ENCODE results near the gene MYH15.

Gene MYH15

DNA sequence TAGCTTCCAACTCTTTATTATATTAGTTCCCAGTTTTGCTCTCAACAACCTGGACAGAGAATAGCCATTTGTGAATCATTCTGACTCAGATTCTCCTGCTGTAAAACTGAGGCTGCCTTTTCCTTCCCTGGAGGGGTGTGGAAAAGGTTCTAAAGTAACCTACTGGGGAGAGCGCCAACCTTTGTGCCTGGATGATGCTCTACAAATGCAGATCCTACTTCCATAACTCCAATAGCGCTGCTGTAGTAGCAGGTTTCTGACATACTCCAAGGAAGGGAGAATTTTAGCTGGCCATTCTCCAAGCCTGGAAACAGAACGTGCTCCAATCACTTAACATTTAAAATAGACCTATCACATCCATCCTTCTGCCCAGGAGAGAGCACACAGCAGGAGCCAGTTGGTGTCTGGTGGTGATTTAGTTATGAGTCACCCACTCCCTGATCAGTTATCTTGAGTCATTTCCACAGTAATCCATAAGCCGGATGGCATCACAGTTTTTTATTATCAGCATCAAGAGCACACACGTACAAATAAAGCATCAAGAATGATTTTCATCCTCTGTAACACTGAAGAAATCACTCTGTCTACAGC is 38.3 kb downstream of the MYH15 start:
- no peak for DNase-seq (ENCODE audit: low read depth in 2 of 2)

DNA sequence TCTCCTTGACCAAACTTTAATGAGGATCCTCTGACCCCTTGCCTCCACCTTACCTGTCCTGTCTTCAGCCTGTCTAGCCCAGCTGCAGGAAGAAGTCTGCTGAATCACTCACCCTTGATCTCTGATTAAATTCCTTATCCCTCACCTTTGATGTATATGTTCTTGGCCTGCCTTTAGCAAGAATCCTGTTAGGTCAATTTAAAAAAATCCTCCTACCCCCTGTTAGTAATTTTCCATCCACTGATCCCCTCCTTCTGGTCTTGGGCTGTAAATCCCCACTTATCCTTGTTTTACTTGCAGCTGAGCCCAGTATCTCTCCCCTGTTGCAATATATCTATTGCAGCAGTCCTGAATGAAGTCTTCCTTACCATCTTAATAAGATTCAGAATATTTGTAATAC is 39.0 kb downstream of the MYH15 start:
- no peak for DNase-seq (ENCODE audit: low read depth in 2 of 2)

DNA sequence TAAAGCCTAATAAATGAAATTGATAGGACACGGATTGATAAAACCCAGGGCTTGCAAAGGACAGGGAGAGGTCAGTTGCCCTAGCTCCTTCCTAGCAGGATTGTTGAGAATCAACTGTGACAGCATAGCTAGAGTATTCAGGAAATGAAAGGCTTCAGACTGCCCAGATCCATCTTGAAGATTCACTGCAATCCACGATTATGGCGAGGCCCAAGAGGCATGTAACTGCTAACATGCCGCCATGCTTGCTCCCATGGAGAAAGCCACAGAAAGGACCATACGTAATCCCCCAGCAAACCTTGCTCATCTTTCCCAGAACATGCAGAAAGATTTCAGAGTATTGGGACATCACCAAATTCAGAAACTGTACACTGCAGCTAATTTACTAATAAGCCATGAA is 41.3 kb downstream of the MYH15 start:
- no peak for DNase-seq (ENCODE audit: low read depth in 2 of 2)

DNA sequence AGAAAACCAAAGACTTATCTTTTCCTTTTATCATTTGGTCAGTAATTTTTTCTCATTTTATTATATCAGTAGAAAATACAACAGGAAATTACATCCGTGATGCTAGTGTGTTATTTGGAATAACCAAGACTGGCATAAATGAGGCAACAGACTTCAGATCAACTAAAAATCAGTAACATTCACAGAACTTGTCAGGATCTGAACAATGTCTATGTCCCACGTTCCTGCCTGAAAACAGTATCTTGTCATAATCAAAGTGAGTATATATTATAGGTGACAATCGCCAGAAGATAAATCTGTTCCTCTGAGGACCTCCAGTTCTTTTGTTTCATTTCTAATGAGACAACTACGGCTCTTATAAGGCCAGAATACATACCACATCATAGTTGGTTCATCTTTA is 41.8 kb downstream of the MYH15 start:
- no peak for DNase-seq (ENCODE audit: low read depth in 2 of 2)

DNA sequence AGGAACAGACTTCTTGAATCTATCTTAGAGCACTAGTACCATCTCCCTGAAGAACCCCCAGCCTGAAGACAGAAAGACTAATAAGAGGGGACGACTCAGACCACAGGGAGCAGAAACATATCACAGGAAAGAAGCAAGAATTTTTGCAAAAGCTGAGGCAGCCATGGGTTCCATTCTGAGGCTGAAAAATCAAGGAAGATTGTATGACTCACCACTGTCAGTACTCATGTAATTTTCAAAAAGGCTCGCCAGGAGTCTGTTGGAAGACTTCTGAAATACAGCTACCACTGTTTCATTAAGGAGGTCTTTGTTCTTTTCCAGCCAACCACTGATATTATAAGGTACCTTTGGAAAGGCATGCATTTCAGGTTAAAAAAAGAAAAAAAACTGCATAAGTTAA is 47.5 kb downstream of the MYH15 start:
- no peak for DNase-seq (ENCODE audit: low read depth in 2 of 2)

DNA sequence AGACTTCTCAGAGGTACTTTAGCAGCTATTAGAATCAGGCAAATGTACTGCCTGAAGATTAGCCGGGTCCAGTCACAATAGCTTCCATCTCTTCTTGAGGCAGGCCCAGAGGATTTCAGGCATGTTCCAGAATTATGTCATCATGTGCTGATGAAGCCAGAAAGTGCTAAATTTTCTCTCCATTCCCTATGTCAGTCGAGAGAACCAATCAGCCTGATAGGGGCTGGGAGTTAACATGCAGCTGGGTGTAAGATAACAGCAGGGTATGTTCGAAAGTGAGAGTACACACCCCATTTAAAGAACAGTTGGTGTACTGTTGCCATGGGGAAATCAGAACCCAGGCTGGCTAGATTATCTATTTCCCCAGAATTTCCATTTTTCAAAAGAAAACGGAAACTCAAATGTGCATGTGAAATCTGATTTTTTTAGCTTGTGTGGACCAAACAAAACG is 48.7 kb downstream of the MYH15 start:
- no peak for DNase-seq (ENCODE audit: low read depth in 2 of 2)

DNA sequence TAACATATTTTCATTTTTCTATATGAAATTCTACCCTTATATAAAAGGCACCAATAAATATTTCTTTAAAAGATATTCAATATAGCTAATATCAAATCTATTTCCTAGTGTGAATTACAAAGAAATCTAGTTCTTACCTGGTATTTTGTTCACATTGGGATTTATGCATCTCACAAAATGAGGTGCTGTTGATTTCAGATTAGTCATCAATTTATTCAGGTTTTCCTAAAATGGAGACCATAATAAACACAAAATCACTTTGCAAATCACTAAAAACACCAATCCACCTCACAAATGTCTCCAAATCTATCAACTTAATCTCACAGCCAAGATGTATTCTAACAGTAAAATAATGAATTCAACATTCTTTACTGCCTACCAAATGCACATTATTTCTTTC is 51.2 kb downstream of the MYH15 start:
- no peak for DNase-seq (ENCODE audit: low read depth in 2 of 2)

DNA sequence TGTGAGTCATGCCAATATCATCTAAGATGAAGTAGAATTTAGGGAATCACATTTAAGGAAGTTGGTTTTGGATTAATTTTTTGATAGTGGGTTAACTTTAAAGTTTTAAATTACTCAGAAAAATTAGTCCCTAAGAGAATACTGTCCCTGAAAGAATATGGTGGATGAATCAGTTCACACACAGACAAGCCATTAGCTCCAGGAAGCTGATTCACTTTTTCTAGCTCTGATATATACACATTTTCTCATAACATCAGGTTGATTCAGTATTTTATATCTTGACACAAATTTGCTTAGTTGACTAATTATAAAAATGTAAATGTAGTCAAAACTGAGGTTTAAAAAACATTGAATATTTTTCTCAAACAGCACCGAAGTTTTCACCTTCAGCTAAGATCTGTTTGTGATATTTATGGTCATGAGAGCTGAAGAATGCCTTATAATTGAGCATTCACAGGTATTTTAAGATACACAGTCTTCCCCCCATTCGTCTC is 55.1 kb downstream of the MYH15 start:
- DNase-seq (ENCODE audit: low read depth in 2 of 2): no peak

DNA sequence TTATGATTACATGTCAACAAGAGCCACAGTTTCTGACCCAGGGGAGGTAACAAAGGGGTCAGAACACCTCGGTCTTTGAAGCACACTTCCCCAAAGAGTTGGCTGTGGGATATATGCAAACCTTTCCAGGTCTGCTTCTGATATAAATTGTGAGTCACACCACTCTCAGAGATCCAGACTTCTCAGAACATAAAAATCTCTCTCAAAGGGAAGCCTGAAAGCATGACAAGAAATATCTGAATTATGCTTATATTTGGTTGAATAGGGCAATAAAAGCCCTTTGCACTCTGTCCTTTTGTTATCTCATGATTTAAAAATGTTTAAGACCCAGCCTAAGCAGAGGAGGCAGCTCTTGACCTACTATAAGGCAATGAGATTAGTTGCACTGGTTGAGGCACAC is 56.8 kb downstream of the MYH15 start:
- no peak for DNase-seq (ENCODE audit: low read depth in 2 of 2)

DNA sequence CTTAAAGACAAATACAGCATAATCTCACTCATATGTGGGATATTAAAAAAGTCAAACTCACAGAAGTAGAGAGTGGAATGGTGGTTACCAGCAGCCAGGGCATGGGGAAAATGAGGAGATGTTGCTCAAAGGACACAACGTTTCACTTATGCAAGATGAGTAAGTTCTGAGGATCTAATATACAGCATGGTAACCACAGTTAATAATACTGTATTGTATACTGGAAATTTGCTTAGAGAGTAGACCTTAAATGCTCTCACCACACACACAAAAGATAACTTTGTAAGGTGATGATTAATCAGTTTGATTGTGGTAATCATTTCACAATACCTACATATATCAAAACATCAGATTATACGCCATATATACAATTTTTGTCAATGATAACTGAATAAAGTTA is 60.0 kb downstream of the MYH15 start:
- DNase-seq (ENCODE audit: low read depth in 2 of 2): no peak

DNA sequence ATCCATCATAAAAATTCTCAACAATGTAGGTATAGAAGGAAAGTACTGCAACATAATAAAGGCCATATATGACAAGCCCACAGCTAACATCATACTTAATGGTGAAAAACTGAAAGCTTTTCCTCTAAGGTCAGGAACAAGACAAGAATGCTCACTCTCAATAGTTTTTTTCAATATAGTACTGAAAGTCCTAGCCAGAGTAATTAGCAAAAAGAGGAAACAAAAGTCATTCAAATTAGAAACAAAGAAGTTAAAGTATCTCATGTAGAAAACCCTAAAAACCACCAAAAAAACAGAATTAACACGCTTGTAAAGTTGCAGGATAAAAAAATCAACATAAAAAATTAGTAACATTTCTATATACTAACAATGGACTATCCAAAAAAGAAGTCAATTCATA is 61.8 kb downstream of the MYH15 start:
- no peak for DNase-seq (ENCODE audit: low read depth in 2 of 2)

DNA sequence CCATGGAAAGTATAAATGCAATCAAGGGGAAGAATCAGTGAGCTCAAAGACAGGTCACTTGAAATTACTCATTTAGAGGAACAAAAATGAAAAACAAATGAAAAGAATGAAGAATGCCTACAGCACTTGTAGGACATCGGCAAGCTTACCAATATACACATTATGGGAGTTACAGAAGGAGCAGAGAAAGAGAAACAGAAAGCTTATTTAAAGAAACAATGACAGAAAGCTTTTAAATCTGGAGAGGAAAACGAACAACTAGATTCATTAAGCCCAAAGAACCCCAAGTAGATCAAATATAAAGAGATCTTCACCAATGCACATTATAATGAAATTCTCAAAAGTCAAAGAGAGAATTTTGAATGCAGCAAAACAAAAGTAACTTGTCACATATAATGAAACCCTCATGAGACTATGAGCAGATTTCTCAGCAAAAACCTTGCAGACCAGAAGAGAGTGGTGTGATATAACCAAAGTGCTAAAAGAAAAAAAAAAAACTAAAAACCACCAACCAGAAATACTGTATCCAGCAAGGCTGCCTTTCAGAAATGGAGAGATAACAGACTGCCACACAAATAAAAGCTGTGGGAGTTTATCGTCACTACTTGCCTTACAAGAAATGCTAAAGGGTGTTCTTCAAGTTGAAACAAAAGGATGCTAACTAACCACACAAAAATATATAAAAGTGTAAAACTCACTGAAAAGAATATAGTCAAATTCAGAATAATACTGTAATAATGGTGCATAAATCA is 63.1 kb downstream of the MYH15 start:
- DNase-seq (ENCODE audit: low read depth in 2 of 2): no peak

DNA sequence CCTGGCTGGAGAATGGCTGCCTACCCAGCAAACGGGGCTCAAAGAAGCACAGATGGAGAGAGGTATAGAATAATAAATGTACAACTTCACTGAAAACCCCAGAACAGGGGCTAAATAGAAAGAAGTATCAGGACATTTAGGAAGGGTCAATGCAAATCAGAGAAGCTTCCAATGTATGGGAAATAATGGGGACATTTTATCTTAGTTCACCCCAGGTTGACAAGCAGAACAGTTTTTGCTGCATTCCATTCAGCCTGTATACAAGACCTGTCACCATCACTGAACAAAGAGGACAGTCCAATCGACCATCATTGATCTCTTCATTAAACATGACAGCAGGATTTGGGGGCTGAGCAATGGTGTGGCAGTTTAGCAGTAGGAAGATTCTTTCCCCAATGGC is 68.1 kb downstream of the MYH15 start:
- no peak for DNase-seq (ENCODE audit: low read depth in 2 of 2)

DNA sequence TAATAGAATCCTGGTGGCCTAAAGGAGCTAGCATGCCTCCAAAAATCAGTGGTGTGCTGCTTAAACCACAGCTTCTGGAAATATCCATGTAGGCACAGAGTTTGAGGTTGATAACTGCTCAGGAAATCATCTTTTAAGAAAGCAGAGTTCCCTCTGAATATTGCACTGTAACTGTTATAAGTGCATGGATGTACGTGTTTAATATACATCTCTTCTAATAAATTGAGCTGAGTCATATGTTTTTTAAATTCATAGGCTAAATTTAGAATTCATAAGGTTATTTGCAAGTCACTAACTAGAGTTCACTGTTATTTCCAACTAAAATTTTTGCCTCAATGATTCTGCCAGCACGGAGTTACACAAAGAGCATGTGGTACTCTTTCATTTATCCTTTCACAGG is 68.9 kb downstream of the MYH15 start:
- no peak for DNase-seq (ENCODE audit: low read depth in 2 of 2)

DNA sequence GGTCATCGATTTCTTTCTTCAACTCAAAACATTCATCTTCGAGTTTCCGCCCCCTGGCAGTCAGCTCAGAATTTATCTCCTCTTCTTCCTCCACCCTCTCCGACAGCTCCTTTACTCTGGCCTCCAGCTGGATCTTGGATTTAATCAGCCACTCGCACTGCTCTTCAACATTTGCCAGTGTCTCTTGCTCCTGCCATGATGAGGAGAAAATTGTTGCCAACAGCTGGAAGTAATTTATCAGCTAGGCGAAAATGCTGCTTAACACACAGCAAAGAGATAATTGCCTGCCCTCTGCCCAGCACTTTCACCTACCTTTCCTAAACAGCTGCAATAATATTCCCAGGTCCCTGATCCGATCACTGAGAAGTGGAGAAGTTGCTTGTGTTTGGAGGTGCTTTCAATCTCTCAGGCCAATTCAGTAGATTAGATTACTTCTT is 69.3 kb downstream of the MYH15 start:
- no peak for DNase-seq (ENCODE audit: low read depth in 2 of 2)

DNA sequence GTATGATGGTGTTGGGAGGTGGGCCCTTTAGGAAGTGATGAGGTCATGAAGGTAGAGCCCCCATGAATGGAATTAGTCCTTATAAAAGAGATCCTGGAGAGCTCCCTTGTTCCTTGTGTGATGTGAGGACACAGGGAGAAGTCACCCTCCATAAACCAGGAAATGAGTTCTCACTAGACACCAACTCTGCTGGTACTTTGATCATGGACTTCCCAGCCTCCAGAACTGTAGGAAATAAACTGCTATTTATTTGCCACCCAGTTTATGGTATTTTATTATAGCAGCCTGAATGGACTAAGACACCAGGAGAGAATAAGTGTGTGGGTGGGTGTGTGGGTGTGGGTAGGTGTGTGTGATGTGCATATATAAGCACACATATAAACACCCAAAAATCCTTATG is 71.9 kb downstream of the MYH15 start:
- DNase-seq (ENCODE audit: low read depth in 2 of 2): no peak

DNA sequence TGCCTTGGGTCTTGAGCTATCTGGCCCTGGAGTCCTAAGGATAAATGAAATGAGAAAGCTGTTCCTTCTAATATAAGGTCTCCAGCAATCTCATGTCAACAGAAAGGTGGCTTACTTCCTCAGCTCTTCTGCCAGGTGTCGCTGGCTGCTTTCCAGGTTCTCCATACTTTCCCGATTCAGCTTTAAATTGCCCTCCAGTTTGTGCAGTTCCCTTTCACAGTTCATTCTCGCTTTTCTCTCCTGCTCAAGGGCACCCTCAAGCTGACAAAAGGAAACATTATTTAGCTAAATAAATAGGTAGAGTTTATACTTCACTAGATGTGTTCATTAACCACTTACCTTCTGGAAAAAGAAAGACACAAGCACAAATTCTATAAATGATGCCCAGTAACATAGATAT is 73.0 kb downstream of the MYH15 start:
- DNase-seq (ENCODE audit: low read depth in 2 of 2): no peak

DNA sequence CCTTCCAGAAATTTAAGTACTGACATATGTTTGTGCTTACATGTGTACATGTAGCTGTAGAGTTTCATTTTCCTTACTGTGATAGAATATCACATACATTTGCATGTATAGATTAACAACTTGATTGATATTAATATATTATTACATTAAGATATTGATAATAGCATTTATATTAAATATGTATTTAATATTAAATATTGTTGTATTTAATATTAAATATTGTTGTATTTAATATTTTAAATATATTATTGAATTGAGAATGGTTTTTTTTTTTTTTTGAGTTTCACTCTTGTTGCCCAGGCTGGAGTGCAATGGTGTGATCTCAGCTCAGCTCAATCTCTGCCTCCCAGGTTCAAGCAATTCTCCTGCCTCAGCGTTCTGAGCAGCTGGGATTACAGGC is 76.5 kb downstream of the MYH15 start:
- DNase-seq (ENCODE audit: low read depth in 2 of 2): no peak

DNA sequence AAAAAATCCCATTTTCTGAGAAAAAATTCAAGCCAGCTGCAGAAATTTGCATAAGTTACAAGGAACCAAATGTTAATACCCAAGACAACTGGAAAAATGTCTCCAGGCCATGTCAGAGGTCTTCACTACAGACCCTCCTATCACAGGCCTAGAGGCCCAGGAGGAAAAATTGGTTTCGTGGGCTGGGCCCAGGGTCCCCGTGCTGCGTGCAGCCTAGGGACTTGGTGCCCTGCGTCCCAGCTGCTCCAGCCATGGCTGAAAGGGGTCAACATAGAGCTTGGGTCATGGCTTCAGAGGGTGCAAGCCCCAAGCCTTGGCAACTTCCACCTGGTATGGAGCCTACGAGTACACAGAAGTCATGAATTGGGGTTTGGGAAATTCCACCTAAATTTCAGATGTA is 78.0 kb downstream of the MYH15 start:
- no peak for DNase-seq (ENCODE audit: low read depth in 2 of 2)

DNA sequence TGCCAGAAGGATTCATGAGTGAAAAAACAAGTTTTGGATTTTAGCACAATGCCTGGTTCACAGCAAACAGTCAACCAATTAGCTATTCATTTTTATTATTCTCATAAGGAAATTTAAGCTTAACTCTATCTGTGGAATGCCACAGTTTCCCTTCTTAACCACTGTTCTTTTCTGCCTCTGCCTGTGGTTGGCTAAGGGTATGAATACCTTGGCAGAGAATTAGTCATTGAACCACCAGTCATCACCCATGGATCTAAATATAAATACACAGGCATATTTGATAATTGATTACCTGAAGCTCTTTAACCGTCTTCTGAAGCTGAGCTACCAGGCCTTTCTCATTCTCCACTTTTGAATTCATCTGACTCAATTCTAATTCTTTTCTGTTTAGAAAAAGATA is 79.9 kb downstream of the MYH15 start:
- DNase-seq (ENCODE audit: low read depth in 2 of 2): no peak

DNA sequence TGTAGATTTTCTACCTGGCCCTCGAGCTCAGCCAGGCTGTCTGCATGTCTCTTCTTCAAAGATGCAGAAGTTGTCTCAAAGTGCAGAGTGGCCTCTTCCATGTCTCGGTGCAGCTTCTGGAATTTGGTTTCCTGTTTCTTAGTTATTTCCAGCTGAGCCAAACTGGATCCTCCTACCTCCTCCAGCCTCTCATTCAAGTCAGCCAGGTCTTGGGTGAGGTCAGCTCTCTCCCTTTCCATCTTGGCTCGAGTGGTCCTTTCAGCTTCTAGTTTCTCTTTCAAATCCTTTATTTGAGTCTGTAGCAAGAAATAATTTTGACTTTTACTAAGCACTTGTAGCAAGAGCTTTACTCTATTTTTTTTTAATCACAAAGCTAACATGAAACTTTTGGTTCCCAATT is 81.8 kb downstream of the MYH15 start:
- no peak for DNase-seq (ENCODE audit: low read depth in 2 of 2)

DNA sequence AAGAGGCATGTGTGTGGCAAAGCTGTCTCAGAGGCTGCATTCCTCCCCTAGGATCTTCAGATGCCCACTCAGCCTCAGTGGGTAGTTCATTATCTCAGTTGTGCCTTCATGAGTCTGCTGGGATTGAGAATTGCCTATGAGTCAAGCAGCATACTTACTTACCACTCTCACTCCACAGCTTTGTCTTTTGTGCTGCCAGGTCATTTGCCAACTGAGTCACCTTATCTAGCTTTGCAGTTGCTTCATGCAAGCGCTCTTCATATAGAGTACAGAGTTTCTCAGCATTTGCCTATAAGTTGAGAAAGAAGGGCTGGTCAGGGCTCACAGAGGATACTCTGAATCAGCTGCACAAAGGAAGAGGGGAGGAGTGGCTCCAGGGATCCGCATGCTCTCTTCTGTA is 89.5 kb downstream of the MYH15 start:
- no peak for DNase-seq (ENCODE audit: low read depth in 2 of 2)

DNA sequence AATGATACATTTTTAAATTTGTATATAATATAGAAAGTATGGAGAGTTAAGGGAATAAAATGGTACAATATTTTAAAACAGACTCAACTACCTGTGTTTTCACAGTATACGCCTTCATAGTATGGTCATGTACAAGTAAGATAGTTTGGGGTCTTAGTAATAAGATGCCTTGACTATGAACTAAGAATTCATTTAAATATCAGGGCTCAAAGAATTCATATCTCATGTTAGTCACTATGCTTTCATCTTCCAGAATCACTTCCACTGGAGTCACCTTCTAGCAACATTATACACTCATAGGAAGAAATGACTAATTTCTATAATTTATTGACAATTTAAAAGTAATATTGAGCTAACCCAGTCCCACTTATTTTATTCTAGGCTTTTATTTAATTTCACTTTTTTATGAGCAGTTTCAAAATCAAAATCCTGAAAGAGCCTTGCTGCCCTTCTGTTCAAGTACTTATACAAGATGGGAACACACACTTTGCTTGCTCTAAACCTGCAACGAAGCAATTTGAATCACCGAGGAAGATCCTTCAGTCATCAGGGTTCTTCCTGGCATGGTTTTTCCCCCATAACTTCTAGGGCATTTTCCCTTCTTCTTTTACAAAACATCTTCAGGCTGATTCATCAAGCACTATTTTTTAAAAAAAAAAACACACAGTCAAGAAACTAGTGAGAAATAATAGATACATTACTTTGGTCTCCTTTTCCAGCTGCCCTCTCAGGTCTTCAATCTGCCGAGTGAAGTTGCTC is 94.1 kb downstream of the MYH15 start:
- no peak for DNase-seq (ENCODE audit: low read depth in 2 of 2)
